ENCODE results near the gene VWA1. TPM values are rescaled to one million over a fixed set of nuclear protein-coding genes. Genes with fewer than 3 reads are reported as not detected.

Gene VWA1
- total RNA-seq, 2 donors from 2014 or later: 47.1 to 55.5 TPM

DNA sequence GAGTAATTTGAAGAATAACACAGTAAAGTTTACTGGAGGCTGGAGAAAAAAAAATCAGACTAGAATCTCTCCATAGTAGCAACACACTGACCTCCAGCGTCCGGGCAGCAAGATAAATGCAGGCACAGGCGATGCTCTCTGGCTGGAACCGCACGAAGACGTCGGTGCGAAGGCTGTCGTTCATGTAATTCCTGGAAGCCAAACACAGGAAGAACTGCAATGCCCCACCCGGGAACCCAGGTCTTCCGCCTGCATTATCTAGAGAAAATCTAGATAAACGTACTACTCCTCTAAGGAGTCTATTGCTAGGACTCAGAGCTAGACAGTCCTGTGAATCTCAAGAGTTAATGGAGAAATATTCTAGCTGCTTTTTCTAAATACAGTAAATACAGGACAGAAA lies 44.8 kb upstream of the VWA1 start:
- Histone ChIP-seq H3K27me3 (no peaks in the 10 kb centered on the region), H3K36me3 (replicated peaks in 1 of 2; ENCODE audit: insufficient read depth in 1 of 2, low read depth in 2 of 2) (peaks cover 52 to 62% of the 10 kb centered on the region in 2 donors), H3K4me1 (no peaks in the 10 kb centered on the region), H3K4me3 (no peak overlapping the region), H3K9me3 (no peaks in the 10 kb centered on the region), H3K27ac (no peak overlapping the region)
- intact Hi-C loops (cut with DNase I): loop anchor here (10.0 kb wide), 1 partner anchor 104 kb away; no protein-coding TSS in a partner anchor
- ATAC-seq: no peak
- TF ChIP-seq POLR2A (IDR thresholded peaks at IDR 0.05) (no peak), CTCF (IDR thresholded peaks at IDR 0.05) (no peak)
- no peak for DNase-seq
- 82 to 86% methylated on average over 12 of the region's 12 CpGs for WGBS, 2 donors

- Histone ChIP-seq H3K4me3 (no peak overlapping the region), H3K36me3 (replicated peaks in 1 of 2; ENCODE audit: insufficient read depth in 1 of 2, low read depth in 2 of 2) (peaks cover 49 to 61% of the 10 kb centered on the region in 2 donors), H3K27me3 (no peaks in the 10 kb centered on the region), H3K27ac (no peak overlapping the region), H3K4me1 (no peaks in the 10 kb centered on the region), H3K9me3 (no peaks in the 10 kb centered on the region)
- WGBS, 2 donors: 83 to 96% methylated on average over 12 of the region's 12 CpGs
- ATAC-seq (no peak), DNase-seq (no peak)
- intact Hi-C loops (cut with DNase I): loop anchor here (10.0 kb wide), 1 partner anchor 104 kb away; no protein-coding TSS in a partner anchor
- no peak for TF ChIP-seq POLR2A (IDR thresholded peaks at IDR 0.05)
- no peak for TF ChIP-seq CTCF (IDR thresholded peaks at IDR 0.05)
These were observed 44.3 kb upstream of the VWA1 start for GRCh38 chr1:1391225-1391624.

DNA sequence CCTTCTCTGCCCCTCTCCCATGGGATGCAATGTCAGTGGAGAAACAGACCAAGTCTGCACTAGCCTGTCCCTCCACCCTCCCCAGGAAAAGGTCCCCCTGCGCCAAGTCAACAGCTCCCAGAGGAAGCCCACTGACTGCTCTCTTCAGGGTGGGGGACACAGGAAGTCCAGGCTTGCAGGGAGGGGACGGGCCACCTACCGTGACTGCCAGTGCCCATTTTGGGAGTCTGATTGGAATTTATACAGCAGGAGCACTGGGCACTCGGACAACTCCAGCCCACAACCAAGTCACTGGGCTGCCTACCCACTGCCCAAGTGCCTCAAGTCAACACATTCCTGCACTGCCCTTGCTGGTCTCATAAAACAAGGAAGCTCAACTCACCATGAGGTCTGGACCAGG lies 42.5 kb upstream of the VWA1 start:
- H3K27me3 ChIP-seq: no peaks in the 10 kb centered on the region
- no peak for TF ChIP-seq POLR2A (IDR thresholded peaks at IDR 0.05)
- no peak for TF ChIP-seq CTCF (IDR thresholded peaks at IDR 0.05)
- 100% methylated on average over 1 to 4 of the region's 4 CpGs for WGBS, 2 donors
- DNase-seq: no peak
- H3K4me3 ChIP-seq: no peak overlapping the region
- no peak for ATAC-seq
- no peak overlapping the region for H3K27ac ChIP-seq
- intact Hi-C loops (cut with DNase I): loop anchor here (10.0 kb wide), 1 partner anchor 102 kb away; no protein-coding TSS in a partner anchor
- no peaks in the 10 kb centered on the region for H3K9me3 ChIP-seq
- peaks cover 34 to 50% of the 10 kb centered on the region in 2 donors for H3K36me3 ChIP-seq (replicated peaks in 1 of 2; ENCODE audit: insufficient read depth in 1 of 2, low read depth in 2 of 2)
- peaks cover 14% of the 10 kb centered on the region for H3K4me1 ChIP-seq

DNA sequence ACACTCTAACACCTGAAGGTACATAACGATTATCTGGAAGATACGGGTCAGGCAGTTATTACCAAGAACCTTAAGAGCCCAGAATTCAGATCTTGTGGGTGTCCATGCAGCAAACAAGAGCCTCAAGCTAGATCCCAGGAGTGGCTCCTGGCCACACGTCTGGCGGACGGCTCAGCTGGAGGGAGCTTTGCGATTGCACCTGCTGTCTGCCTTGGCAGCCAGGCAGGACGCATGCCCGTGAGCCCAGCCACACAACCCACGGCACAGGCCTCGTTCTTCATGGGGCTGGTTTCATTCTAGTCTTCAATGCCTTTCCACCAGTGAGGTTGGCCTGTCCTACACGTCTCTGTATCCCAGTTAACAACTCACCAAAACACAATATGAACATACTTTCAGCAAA lies 42.1 kb upstream of the VWA1 start:
- 91 to 98% methylated on average over 9 to 11 of the region's 11 CpGs for WGBS, 2 donors
- TF ChIP-seq CTCF (IDR thresholded peaks at IDR 0.05) (no peak), POLR2A (IDR thresholded peaks at IDR 0.05) (no peak)
- Histone ChIP-seq H3K27ac (no peak overlapping the region), H3K36me3 (replicated peaks in 1 of 2; ENCODE audit: insufficient read depth in 1 of 2, low read depth in 2 of 2) (peaks cover 30 to 46% of the 10 kb centered on the region in 2 donors), H3K4me1 (peaks cover 18% of the 10 kb centered on the region), H3K4me3 (no peak overlapping the region), H3K9me3 (no peaks in the 10 kb centered on the region), H3K27me3 (no peaks in the 10 kb centered on the region)
- DNase-seq (no peak), ATAC-seq (no peak)
- intact Hi-C loops (cut with DNase I): loop anchor here (10.0 kb wide), 1 partner anchor 101 kb away; no protein-coding TSS in a partner anchor

DNA sequence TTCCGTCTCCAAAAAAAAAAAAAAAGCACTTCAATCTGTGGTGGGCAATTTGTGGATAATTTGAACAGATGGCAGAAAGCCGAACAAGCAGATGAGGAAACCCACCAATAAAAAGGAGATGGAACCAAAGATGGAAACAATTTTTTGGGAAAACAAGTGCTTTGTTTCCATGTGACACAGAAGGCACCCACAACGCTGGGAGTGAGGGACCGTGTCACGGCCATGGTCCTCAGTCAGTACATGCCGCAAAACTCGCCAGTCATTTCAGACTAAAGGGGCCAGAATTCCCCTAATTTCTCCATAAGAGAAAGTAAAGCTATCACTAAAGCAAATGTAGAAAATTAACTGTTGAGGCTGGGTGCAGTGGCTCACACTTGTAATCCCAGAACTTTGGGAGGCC lies 41.4 kb upstream of the VWA1 start:
- H3K4me3 ChIP-seq: no peak overlapping the region
- DNase-seq (no peak), ATAC-seq (no peak)
- peaks cover 18% of the 10 kb centered on the region for H3K4me1 ChIP-seq
- WGBS, 2 donors: 94 to 95% methylated on average over 7 of the region's 7 CpGs
- intact Hi-C loops (cut with DNase I): loop anchor here (10.0 kb wide), 1 partner anchor 101 kb away; no protein-coding TSS in a partner anchor
- H3K27ac ChIP-seq: no peak overlapping the region
- no peaks in the 10 kb centered on the region for H3K9me3 ChIP-seq
- no peaks in the 10 kb centered on the region for H3K27me3 ChIP-seq
- TF ChIP-seq POLR2A (IDR thresholded peaks at IDR 0.05) (no peak), CTCF (IDR thresholded peaks at IDR 0.05) (no peak)
- H3K36me3 ChIP-seq (replicated peaks in 1 of 2; ENCODE audit: insufficient read depth in 1 of 2, low read depth in 2 of 2): peaks cover 30 to 43% of the 10 kb centered on the region in 2 donors
